Fibroblast of skin of back (primary cell): ENCODE data around the gene PIBF1.
"Not testable (repeated sequence)": the region's sequence is repeated elsewhere in the genome, so short reads cannot be mapped to it uniquely, and the experiment has no call there.

Source experiments
- DNase-seq: peaks from one replicate; pipeline ENCODE4 v3.0.0-alpha.2; 2013

The PIBF1 gene

GRCh38 chr13:72920097-72920496 lies 138.2 kb downstream of the PIBF1 start:
- DNase-seq = peak; percentile 56

GRCh38 chr13:72931311-72931710 lies 149.4 kb downstream of the PIBF1 start:
- DNase-seq = no peak

- DNase-seq = no peak
Measured at GRCh38 chr13:72932250-72932649, 150.3 kb downstream of the PIBF1 start.

GRCh38 chr13:72946267-72946666 lies 164.3 kb downstream of the PIBF1 start:
- DNase-seq = not testable (repeated sequence)

GRCh38 chr13:72952529-72953141 lies 170.7 kb downstream of the PIBF1 start:
- no peak for DNase-seq

GRCh38 chr13:72953391-72953965 lies 171.5 kb downstream of the PIBF1 start:
- DNase-seq = no peak

- no peak for DNase-seq
Measured at GRCh38 chr13:72959643-72960042, 177.7 kb downstream of the PIBF1 start.

GRCh38 chr13:72960114-72960513 lies 178.2 kb downstream of the PIBF1 start:
- DNase-seq = no peak

GRCh38 chr13:72960541-72960940 lies 178.6 kb downstream of the PIBF1 start:
- DNase-seq = no peak

- no peak for DNase-seq
Measured at GRCh38 chr13:72963762-72964161, 181.8 kb downstream of the PIBF1 start.

GRCh38 chr13:72970301-72970880 lies 188.5 kb downstream of the PIBF1 start:
- no peak for DNase-seq

GRCh38 chr13:72970956-72971355 lies 189.0 kb downstream of the PIBF1 start:
- DNase-seq = peak; percentile 72

- DNase-seq = no peak
Measured at GRCh38 chr13:72973234-72973633, 191.3 kb downstream of the PIBF1 start.

- peak; percentile 49 for DNase-seq
Measured at GRCh38 chr13:72983085-72983768, 201.3 kb downstream of the PIBF1 start.

- DNase-seq = no peak
Measured at GRCh38 chr13:72985610-72986009, 203.7 kb downstream of the PIBF1 start.

- DNase-seq = no peak
Measured at GRCh38 chr13:72986197-72986596, 204.3 kb downstream of the PIBF1 start.

- no peak for DNase-seq
Measured at GRCh38 chr13:72990953-72991352, 209.0 kb downstream of the PIBF1 start.

- no peak for DNase-seq
Measured at GRCh38 chr13:72998012-72998411, 216.1 kb downstream of the PIBF1 start.

- peak; percentile 16 for DNase-seq
Measured at GRCh38 chr13:73000027-73000674, 218.2 kb downstream of the PIBF1 start.

GRCh38 chr13:73001971-73002370 lies 220.0 kb downstream of the PIBF1 start:
- DNase-seq = no peak

GRCh38 chr13:73011751-73012150 lies 229.8 kb downstream of the PIBF1 start:
- DNase-seq = no peak

- no peak for DNase-seq
Measured at GRCh38 chr13:73015805-73016204, 233.9 kb downstream of the PIBF1 start.

- peak; percentile 59 for DNase-seq
Measured at GRCh38 chr13:73018336-73018735, 236.4 kb downstream of the PIBF1 start.
